ENCODE data around the gene NCKAP5.
A peak's percentile ranks its signal among the peaks of the same experiment; 100 is the strongest.

The NCKAP5 gene

DNA sequence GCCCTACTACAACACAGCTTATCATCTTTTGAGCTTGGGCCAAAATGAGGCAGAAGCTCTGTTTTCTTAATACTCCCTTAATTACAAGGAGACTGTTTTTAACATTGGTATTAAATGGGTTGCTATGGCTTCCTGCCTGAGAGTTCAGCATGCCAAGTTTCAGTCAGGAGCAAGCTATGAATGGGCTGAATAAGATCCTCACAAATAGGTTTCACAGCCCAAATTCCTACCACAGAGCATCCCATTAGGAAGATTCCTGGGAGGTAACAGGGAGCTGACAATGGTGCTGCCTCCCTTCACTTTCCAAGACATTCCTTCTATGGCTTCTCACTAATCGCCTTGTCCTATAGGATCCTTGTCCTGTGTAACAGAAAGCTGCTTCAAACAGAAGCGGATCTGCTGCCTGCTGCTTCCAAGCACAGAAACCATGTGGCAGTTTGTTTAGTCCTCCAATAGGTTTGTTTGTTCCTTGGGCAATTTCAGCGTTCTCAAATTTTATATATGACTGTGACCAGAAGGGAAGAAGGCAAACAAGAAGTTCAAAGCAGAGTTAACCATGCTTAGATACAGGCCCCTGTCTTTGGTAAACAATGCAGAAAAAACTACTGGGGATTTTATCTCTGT lies 70.9 kb downstream of the NCKAP5 start:
- no peak overlapping the region for H3K4me2 ChIP-seq
- no peak overlapping the region for H3K27ac ChIP-seq

DNA sequence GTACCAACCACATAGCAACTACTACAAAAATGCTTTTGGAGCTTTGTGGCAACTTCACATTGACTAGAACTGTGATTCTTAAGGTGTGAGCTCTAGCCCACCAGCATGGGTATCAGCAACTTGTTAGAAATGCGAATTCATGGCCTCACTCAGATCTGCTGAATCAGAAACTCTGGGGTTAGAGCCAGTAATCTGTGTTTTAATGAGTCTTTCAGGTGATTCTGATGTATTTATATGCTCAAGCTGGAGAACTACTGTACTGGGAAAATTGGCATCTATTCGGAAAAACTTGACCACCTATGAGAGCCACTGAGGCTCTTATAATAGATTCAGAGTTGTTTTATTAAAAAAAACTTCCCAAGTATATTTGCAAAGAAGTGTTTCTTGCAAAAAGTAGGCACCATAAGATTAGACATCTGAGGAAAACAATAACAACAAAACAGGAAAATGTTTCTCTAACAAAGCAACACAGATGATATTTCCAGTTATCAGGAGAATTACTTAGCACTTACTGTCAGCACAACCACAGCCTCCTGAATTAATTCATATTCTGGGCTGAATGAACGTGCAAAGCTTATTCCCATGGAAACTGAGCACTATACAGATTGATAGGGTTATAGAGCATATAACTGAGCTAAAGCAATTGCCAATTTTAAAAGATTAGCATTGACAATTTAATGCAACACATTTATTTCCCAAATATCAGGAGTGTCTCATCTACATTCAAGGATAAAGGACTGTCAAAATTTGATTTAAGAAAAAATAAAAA lies 71.6 kb downstream of the NCKAP5 start:
- H3K4me2 ChIP-seq = no peak overlapping the region
- no peak overlapping the region for H3K9ac ChIP-seq
- H3K4me1 ChIP-seq = no peaks in the 10 kb centered on the region
- H3K27me3 ChIP-seq = no peaks in the 10 kb centered on the region
- TF ChIP-seq Cebpa-rat (IDR thresholded peaks at IDR 0.05) = no peak
- no peaks in the 10 kb centered on the region for H3K9me3 ChIP-seq (replicated peaks in 1 of 11)
- H4K20me1 ChIP-seq = no peaks in the 10 kb centered on the region
- no peaks in the 10 kb centered on the region for H3K36me3 ChIP-seq
- H3K4me3 ChIP-seq = no peak overlapping the region
- H3K27ac ChIP-seq = no peak overlapping the region

More for the DNA sequence above, 70.9 kb downstream of the NCKAP5 start:
- Histone ChIP-seq H3K4me3 (no peak overlapping the region), H3K9ac (no peak overlapping the region), H3K27me3 (no peaks in the 10 kb centered on the region), H3K4me1 (no peaks in the 10 kb centered on the region), H4K20me1 (no peaks in the 10 kb centered on the region), H3K9me3 (replicated peaks in 1 of 11) (no peaks in the 10 kb centered on the region), H3K36me3 (no peaks in the 10 kb centered on the region)
- no peak for TF ChIP-seq Cebpa-rat (IDR thresholded peaks at IDR 0.05)

DNA sequence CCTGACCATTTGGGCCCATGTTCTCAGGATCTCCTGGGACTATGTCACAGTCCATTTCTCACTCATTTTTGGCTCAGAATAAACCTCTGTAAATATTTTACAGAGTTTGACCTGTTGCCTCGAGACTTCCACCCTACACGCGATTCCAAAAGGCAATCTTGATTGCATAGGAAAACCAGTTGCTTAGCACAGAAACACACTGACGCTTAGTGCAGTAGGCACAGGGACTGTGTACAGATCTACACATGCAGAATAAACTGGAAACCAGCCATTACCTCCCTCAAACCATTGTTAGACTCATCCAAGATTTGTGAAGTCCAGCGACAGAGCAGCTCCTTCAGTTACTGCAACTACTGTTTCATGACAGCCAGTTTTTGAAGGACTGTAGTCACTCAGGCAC lies 73.0 kb downstream of the NCKAP5 start:
- TF ChIP-seq Cebpa-rat (IDR thresholded peaks at IDR 0.05) = no peak
- H3K27ac ChIP-seq = no peak overlapping the region
- no peak overlapping the region for H3K4me3 ChIP-seq
- peaks cover 0 to under 1% (median 0%) of the 10 kb centered on the region in 10 experiments; a peak in 1 of 20 replicates for H3K4me1 ChIP-seq
- no peaks in the 10 kb centered on the region for H4K20me1 ChIP-seq
- no peak overlapping the region for H3K4me2 ChIP-seq
- no peaks in the 10 kb centered on the region for H3K36me3 ChIP-seq
- H3K9ac ChIP-seq = no peak overlapping the region
- no peaks in the 10 kb centered on the region for H3K27me3 ChIP-seq
- H3K9me3 ChIP-seq (replicated peaks in 1 of 11) = no peaks in the 10 kb centered on the region

DNA sequence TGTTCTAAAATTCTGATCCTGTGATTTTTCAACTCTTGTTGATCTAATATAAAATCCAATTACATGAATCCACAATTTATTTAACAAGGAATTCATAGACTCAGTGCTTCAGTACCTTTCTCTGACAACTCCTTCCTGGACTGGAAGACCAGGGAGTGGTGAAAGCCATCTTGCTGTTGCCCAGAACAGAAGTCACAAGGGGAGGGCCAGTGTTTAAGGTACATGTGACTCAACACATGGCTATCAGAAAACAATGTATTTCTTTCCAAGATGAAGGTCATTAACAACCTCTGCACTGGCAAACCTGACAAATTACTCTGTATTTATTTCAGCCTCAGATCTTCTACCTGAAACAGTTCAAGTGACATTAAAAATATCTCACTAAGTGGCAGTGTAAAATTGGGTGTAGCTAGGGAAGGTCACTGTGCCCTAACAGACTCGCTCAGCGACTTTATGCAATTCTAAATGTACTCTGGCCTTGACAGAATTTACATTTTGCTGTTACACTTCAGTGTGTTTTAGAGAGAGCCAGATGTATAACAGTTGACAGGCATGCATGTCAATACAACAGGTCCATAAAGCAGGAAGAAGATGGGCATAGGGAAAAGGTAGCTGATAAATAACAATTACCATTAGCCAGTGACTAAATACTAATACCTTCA lies 75.4 kb downstream of the NCKAP5 start:
- no peak overlapping the region for H3K9ac ChIP-seq
- no peaks in the 10 kb centered on the region for H3K27me3 ChIP-seq
- no peak overlapping the region for H3K4me2 ChIP-seq
- no peaks in the 10 kb centered on the region for H3K36me3 ChIP-seq
- H3K27ac ChIP-seq = no peak overlapping the region
- TF ChIP-seq Cebpa-rat (IDR thresholded peaks at IDR 0.05) = no peak
- H3K9me3 ChIP-seq (replicated peaks in 1 of 11) = no peaks in the 10 kb centered on the region
- no peaks in the 10 kb centered on the region for H4K20me1 ChIP-seq
- peaks cover 0 to 19% (median 6%) of the 10 kb centered on the region in 10 experiments; a peak in 9 of 20 replicates for H3K4me1 ChIP-seq
- no peak overlapping the region for H3K4me3 ChIP-seq

DNA sequence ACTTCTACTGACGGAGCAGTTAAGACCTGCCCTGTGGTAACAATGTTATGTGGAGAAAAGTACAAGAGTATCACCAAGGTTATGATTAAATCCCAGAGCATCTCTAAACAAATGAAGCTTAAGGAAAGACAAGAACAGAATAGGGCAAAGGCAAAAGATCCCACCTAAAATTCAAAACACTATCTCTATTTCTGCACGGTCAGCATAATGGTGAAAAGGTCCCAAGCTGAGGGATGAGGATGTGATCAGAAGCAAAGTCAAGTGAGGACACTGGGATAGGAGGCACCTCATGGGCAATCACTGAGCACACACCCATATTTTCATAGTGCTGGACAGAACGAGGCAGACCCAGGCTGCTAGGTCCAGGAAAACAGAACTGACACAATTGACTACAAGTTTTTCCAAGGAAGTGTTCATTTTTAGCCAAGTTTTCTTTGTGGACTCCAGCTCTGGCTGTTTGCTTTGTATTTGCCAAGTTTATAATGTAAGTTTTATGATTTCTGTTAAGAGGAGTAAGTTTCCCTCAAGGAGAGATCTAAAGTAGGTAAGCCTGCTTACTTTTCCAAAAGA lies 77.8 kb downstream of the NCKAP5 start:
- Histone ChIP-seq H4K20me1 (no peaks in the 10 kb centered on the region), H3K9me3 (replicated peaks in 1 of 11) (no peaks in the 10 kb centered on the region), H3K4me3 (no peak overlapping the region), H3K27me3 (no peaks in the 10 kb centered on the region), H3K36me3 (no peaks in the 10 kb centered on the region), H3K4me2 (peak overlapping the region in 1 of 11 experiments; percentile 19; a peak in 1 of 22 replicates), H3K4me1 (peaks cover 6 to 29% (median 12%) of the 10 kb centered on the region in 10 experiments; a peak in 17 of 20 replicates), H3K9ac (no peak overlapping the region), H3K27ac (no peak overlapping the region)
- no peak for TF ChIP-seq Cebpa-rat (IDR thresholded peaks at IDR 0.05)

DNA sequence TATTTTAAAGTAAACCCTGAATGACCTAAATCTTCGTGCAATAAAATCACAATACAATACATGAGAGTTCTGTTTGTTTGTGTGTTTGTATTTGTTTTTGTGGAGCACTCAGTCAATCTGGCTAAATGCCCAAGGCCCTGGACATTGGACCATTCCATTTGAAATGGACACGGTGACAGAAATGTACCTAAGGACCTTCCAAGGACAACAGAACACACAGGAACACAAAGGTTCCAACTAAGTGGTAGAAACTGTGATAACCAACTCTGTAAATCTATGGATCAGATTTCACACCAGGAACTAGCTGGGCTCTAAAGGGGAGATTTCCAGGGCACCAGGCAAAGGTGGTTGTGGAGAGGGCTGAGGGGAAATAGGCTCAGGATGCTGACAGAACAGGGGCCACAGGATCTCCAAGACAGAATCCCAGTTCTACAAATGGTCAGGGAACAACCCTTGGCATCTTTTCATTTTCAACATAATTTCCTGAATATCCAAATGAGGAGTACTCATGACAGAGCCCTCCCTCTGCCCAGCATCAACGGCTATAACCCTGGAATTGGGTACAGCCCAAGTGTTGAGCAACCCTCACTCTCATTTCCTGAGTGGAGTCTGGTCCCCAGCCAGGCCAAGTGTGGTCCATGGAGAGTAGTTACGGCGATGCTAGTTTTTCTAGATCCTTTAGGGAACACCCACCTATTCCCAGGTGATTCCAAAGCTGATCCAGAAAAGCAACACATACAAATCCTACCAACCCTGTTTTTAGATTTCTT lies 78.4 kb downstream of the NCKAP5 start:
- H3K4me3 ChIP-seq = no peak overlapping the region
- H3K36me3 ChIP-seq = no peaks in the 10 kb centered on the region
- TF ChIP-seq Cebpa-rat (IDR thresholded peaks at IDR 0.05) = no peak
- peaks cover 6 to 29% (median 12%) of the 10 kb centered on the region in 10 experiments; a peak in 17 of 20 replicates for H3K4me1 ChIP-seq
- H3K27ac ChIP-seq = no peak overlapping the region
- no peak overlapping the region for H3K9ac ChIP-seq
- no peaks in the 10 kb centered on the region for H4K20me1 ChIP-seq
- H3K4me2 ChIP-seq = peak overlapping the region in 3 of 11 experiments; percentile 10 to 39 (median 19); a peak in 5 of 22 replicates
- H3K9me3 ChIP-seq (replicated peaks in 1 of 11) = no peaks in the 10 kb centered on the region
- no peaks in the 10 kb centered on the region for H3K27me3 ChIP-seq

DNA sequence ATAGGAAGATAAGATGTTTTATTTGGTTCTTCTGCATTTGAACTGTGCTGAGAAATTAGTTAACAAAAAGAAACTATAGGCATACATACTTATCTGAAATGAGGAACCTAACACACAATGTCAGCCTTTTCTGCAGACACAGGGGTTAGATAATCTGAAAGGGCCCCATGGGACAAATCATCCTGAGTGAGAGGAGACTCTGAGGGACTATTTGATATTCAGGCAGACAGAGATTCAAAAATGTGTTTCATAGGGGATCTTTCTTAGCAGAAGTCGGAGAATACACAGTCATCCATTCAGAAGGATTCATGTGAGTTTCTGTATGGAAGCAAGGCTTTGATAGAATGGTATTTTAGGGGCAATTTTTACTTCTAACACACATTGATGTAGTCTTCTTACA lies 79.1 kb downstream of the NCKAP5 start:
- no peak overlapping the region for H3K9ac ChIP-seq
- no peaks in the 10 kb centered on the region for H3K9me3 ChIP-seq (replicated peaks in 1 of 11)
- no peaks in the 10 kb centered on the region for H3K27me3 ChIP-seq
- no peaks in the 10 kb centered on the region for H4K20me1 ChIP-seq
- H3K36me3 ChIP-seq = no peaks in the 10 kb centered on the region
- no peak overlapping the region for H3K4me3 ChIP-seq
- peaks cover 6 to 29% (median 12%) of the 10 kb centered on the region in 10 experiments; a peak in 17 of 20 replicates for H3K4me1 ChIP-seq
- no peak for TF ChIP-seq Cebpa-rat (IDR thresholded peaks at IDR 0.05)
- peak overlapping the region in 4 of 11 experiments; percentile 9 to 68 (median 38); a peak in 5 of 22 replicates for H3K4me2 ChIP-seq
- H3K27ac ChIP-seq = no peak overlapping the region

DNA sequence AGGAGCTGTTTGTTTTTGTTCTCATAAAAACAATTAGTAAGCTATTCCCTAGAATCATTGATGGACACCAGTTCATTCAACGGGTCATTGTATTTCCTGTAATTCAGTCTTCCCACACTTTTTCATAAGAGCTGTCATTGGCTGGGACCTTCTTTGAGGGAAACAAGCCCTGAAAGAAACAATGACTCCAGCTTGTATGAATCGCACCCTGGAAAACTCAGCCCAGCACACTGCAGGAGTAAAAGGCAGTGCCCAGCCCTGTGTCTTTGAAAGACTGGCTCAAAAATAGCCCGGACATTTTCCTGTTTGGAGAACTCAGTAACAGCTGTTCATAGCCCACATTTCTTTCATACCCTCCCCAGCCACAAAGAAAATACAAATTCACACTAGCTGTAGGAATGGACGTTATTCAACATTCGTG lies 81.5 kb downstream of the NCKAP5 start:
- H3K4me2 ChIP-seq = peak overlapping the region in 4 of 11 experiments; percentile 50 to 63 (median 59); a peak in 5 of 22 replicates
- no peak overlapping the region for H3K27ac ChIP-seq
- H4K20me1 ChIP-seq = no peaks in the 10 kb centered on the region
- no peaks in the 10 kb centered on the region for H3K9me3 ChIP-seq (replicated peaks in 1 of 11)
- H3K4me1 ChIP-seq = peaks cover 6 to 29% (median 12%) of the 10 kb centered on the region in 10 experiments; a peak in 17 of 20 replicates
- H3K36me3 ChIP-seq = no peaks in the 10 kb centered on the region
- H3K27me3 ChIP-seq = no peaks in the 10 kb centered on the region
- no peak overlapping the region for H3K4me3 ChIP-seq
- no peak for TF ChIP-seq Cebpa-rat (IDR thresholded peaks at IDR 0.05)
- no peak overlapping the region for H3K9ac ChIP-seq

Measured in BLaER1 treated with 17β-estradiol and CSF1 and Interleukin-3, amounts not matched to agents 10 nM and 100 nM (cell line).